Astrocyte of the spinal cord (primary cell): Measurements from ENCODE around the gene KCNQ4.

Experiments used
- DNase-seq: peaks from one replicate; pipeline ENCODE4 v3.0.0; 2011; ENCODE audit warnings: low read depth, low spot score
- H3K4me3 ChIP-seq: 2 replicates; pipeline ENCODE4 v1.5.1; 2011; ENCODE audit warnings: low read depth, mild to moderate bottlenecking, low read length, moderate library complexity
- in situ Hi-C: cut with HindIII; loops from 2 replicates; pipeline ENCODE4 v1.10.0; 2017; ENCODE audit warnings: low sequenced_read_pairs
- TF ChIP-seq, protein P1 (sequence below): IDR thresholded peaks from 2 replicates; pipeline ENCODE4 v1.5.1; 2012; ENCODE audit warnings: low read depth, mild to moderate bottlenecking, low read length, inconsistent platforms

Gene KCNQ4

GRCh38 chr1:40740039-40740996 is 43.3 kb upstream of the KCNQ4 start:
- no peak overlapping the region for H3K4me3 ChIP-seq
- in situ Hi-C loops = no loop called here
- TF ChIP-seq, protein P1, sequence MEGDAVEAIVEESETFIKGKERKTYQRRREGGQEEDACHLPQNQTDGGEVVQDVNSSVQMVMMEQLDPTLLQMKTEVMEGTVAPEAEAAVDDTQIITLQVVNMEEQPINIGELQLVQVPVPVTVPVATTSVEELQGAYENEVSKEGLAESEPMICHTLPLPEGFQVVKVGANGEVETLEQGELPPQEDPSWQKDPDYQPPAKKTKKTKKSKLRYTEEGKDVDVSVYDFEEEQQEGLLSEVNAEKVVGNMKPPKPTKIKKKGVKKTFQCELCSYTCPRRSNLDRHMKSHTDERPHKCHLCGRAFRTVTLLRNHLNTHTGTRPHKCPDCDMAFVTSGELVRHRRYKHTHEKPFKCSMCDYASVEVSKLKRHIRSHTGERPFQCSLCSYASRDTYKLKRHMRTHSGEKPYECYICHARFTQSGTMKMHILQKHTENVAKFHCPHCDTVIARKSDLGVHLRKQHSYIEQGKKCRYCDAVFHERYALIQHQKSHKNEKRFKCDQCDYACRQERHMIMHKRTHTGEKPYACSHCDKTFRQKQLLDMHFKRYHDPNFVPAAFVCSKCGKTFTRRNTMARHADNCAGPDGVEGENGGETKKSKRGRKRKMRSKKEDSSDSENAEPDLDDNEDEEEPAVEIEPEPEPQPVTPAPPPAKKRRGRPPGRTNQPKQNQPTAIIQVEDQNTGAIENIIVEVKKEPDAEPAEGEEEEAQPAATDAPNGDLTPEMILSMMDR = no peak
- no peak for DNase-seq

DNA sequence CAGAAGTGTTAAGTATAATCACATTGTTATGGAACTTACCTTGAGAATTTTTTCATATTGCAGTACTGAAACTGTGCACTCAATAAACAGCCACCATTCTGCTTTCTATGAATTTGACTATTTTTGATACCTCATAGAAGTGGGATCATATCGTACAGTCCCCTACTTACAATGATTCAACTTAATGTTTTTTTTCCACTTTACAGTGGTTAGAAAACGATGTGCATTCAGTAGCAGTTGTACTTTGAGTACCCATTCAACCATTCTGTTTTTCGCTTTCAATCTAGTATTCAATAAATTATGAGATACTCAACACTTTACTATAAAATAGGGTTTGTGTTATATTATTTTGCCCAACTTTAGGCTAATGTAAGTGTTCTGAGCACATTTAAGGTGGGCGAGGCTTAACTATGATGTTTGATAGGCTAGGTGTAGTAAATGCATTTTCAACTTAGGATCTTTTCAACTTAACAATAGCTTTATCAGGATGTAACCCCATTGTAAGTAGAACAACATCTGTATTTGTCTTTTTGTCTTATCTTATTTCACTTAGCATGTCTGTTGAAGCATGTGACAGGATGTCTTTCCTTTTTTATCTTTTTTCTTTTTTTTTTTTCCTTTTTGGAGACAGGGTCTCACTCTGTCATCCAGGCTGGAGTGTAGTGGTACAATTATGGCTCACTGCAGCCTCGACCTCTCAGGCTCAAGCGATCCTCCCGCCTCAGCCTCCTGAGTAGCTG is 42.4 kb upstream of the KCNQ4 start:
- in situ Hi-C loops = no loop called here
- TF ChIP-seq, protein P1 = no peak
- H3K4me3 ChIP-seq = no peak overlapping the region
- no peak for DNase-seq

DNA sequence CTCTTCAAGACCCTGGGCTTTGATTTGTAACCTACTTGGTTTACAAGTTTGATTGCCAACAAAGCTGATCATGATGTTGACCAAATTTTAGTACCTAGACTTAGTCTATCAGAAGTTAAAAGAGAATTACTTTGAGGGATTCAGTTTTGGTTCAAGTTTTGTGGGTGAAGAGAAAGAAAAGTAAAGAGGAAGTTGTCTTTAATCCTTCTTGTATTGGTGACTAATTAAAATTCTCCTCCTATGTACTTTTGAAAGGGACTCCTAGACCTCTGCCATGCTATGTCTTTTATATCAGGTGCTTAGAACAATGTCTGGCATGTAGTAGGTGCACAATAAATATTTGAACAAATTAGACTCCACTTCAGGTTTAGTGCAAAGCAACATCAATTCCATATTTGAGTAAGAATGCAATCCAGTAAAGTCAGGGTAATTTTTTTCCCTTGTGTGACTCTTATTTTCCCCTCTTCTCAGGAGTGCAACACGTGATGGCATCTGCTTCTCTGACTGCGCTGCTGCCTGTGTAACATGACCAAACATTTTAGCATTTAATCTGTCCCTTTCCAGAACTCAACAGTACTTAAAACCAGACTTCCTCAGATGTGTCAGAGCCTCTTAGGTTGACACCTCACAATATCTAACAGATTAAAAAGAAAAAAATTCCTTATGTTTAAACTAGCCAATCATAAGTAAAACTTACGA is 41.1 kb upstream of the KCNQ4 start:
- in situ Hi-C loops = no loop called here
- TF ChIP-seq, protein P1 = no peak
- no peak for DNase-seq
- no peak overlapping the region for H3K4me3 ChIP-seq

GRCh38 chr1:40743452-40743851 is 40.1 kb upstream of the KCNQ4 start:
- in situ Hi-C loops = no loop called here
- no peak for DNase-seq
- no peak overlapping the region for H3K4me3 ChIP-seq
- TF ChIP-seq, protein P1 = no peak

DNA sequence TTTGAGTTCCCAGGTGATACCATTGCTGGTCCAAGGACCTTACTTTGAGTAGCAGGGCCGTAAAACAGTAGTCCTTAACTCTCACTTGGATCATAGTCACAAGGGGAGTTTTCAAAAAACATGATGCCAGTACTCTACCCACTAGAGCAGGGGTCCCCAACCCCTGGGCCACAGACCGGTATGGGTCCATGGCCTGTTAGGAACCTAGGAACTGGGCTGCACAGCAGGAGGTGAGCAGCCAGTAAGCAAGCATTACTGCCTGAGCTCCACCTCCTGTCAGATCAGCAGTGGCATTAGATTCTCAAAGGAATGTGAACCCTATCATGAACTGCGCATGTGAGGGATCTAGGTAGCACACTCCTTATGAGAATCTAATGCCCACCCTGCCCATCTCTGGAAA is 39.7 kb upstream of the KCNQ4 start:
- no peak for DNase-seq
- in situ Hi-C loops = no loop called here
- no peak overlapping the region for H3K4me3 ChIP-seq
- TF ChIP-seq, protein P1 = no peak

DNA sequence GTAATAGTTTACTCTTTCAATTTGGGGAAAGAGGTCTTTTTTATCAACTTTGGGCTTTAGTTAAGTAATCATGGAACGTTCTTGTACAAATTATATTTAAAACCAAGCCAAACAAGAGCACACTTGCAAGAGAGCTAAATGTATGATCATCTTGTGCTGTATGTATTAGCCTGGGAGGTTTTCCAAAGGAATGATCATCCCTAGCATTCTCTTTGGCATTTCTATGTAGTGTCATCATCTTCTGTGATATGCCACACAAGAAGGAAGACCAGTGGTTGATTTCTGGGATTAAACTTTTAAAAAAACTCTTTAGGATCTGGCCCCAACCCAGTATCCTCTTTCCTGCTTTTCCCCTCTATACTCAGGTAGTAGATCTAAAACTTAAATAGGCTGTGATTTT is 38.4 kb upstream of the KCNQ4 start:
- no peak for DNase-seq
- TF ChIP-seq, protein P1 = no peak
- in situ Hi-C loops = no loop called here
- no peak overlapping the region for H3K4me3 ChIP-seq
